HepG2 (cell line): Measurements from ENCODE around the gene PRKCD. TPM values are rescaled to one million over a fixed set of nuclear protein-coding genes. Genes with fewer than 3 reads are reported as not detected.

Source experiments
- HNRNPH1 ChIP-seq: fragments of 200-400 bp; formaldehyde crosslinking; optimal IDR thresholded peaks from 2 replicates; pipeline ENCODE3; 2017; ENCODE audit warnings: mild to moderate bottlenecking, low read depth, low read length
- MNT ChIP-seq: fragments of 450-650 bp; IDR thresholded peaks from 2 replicates; pipeline ENCODE4 v1.6.1; 2016
- NFE2L1 ChIP-seq: sonication (generic); formaldehyde crosslinking; IDR thresholded peaks from 2 replicates; pipeline ENCODE4 v1.4.0; 2020; ENCODE audit warnings: missing genetic modification reagents, mild to moderate bottlenecking, borderline replicate concordance
- NFRKB ChIP-seq: fragments of 450-650 bp; IDR thresholded peaks from 2 replicates; pipeline ENCODE4 v1.6.1; 2017
- RBFOX2 ChIP-seq: fragments of 200-400 bp; formaldehyde crosslinking; IDR thresholded peaks from 2 replicates; pipeline ENCODE4 v1.6.1; 2017; ENCODE audit warnings: low read depth, mild to moderate bottlenecking, low read length
- STAT5B ChIP-seq: sonication (generic); formaldehyde crosslinking; IDR thresholded peaks from 2 replicates; pipeline ENCODE4 v1.4.0; 2020; ENCODE audit warnings: missing genetic modification reagents
- ZBTB1 ChIP-seq: sonication (generic); formaldehyde crosslinking; IDR thresholded peaks from 2 replicates; pipeline ENCODE4 v1.4.0; 2020; ENCODE audit warnings: missing genetic modification reagents, borderline replicate concordance
- ZNF3 ChIP-seq: IDR thresholded peaks from 2 replicates; pipeline ENCODE4 v1.7.0; 2017; ENCODE audit warnings: inconsistent platforms
- ZNF574 ChIP-seq: sonication (generic); formaldehyde crosslinking; IDR thresholded peaks from 2 replicates; pipeline ENCODE4 v1.4.0; 2020; ENCODE audit warnings: missing genetic modification reagents
- polyA plus RNA-seq, 8 experiments: library from polyadenylated mRNA; depleted of rRNA in 3 of 8; stranded (reverse) in 7 of 8; unstranded in 1 of 8; fragments of >200 nt; fragmentation: Illumina TruSeq in 4 of 8; extraction: Trizol in 4 of 8; gene quantifications; 2 replicates each; pipeline versions ENCODE4 v1.2.1 to v1.2.3, GENCODE V29; 2011 to 2016; ENCODE audit warnings: low read depth in 4 of 8, missing spikeins in 1 of 8, mixed read lengths in 1 of 8; ENCODE audit not compliant: insufficient read depth in 1 of 8
- total RNA-seq, 5 experiments: library from RNA; depleted of rRNA; stranded (reverse); fragments of >200 nt; fragmentation: Illumina TruSeq; extraction: Trizol; gene quantifications; 2 replicates each; pipeline ENCODE4 v1.2.3, GENCODE V29; 2016; ENCODE audit warnings: low read depth in 1 of 5
- TF ChIP-seq, protein P1 (sequence below), 2 experiments: fragments of 450-650 bp in 1 of 2; sonication (generic) in 1 of 2; formaldehyde crosslinking in 1 of 2; IDR thresholded peaks; 2 replicates each; pipeline versions ENCODE4 v1.6.1 to v1.8.0; 2016 to 2022; ENCODE audit warnings: antibody characterized with exemption in 1 of 2, mild to moderate bottlenecking in 1 of 2, missing genetic modification reagents in 1 of 2
- TF ChIP-seq, protein P2 (sequence below): conservative IDR thresholded peaks from 2 replicates; pipeline ENCODE4 v1.6.1; 2018; ENCODE audit warnings: missing genetic modification reagents

PRKCD gene
- total and polyA plus RNA-seq, 2 of the 13 experiments (the other 11 are each of a cell fraction or from before 2014, with no cell fraction given) = 1.6 to 40.7 TPM

- TF ChIP-seq, protein P1, sequence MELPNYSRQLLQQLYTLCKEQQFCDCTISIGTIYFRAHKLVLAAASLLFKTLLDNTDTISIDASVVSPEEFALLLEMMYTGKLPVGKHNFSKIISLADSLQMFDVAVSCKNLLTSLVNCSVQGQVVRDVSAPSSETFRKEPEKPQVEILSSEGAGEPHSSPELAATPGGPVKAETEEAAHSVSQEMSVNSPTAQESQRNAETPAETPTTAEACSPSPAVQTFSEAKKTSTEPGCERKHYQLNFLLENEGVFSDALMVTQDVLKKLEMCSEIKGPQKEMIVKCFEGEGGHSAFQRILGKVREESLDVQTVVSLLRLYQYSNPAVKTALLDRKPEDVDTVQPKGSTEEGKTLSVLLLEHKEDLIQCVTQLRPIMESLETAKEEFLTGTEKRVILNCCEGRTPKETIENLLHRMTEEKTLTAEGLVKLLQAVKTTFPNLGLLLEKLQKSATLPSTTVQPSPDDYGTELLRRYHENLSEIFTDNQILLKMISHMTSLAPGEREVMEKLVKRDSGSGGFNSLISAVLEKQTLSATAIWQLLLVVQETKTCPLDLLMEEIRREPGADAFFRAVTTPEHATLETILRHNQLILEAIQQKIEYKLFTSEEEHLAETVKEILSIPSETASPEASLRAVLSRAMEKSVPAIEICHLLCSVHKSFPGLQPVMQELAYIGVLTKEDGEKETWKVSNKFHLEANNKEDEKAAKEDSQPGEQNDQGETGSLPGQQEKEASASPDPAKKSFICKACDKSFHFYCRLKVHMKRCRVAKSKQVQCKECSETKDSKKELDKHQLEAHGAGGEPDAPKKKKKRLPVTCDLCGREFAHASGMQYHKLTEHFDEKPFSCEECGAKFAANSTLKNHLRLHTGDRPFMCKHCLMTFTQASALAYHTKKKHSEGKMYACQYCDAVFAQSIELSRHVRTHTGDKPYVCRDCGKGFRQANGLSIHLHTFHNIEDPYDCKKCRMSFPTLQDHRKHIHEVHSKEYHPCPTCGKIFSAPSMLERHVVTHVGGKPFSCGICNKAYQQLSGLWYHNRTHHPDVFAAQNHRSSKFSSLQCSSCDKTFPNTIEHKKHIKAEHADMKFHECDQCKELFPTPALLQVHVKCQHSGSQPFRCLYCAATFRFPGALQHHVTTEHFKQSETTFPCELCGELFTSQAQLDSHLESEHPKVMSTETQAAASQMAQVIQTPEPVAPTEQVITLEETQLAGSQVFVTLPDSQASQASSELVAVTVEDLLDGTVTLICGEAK (IDR thresholded peaks at IDR 0.05) = no peak
- TF ChIP-seq, protein P1 (CRISPR knock-in tag; IDR thresholded peaks at IDR 0.05) = peak; percentile 67
- TF ChIP-seq NFRKB (no peak), HNRNPH1 (no peak), ZBTB1 (no peak; the same call in 1 of the 2 replicates), RBFOX2 (peak; percentile 93), NFE2L1 (no peak), ZNF574 (CRISPR knock-in tag) (peak; percentile 82), ZNF3 (CRISPR knock-in tag) (peak; percentile 55; the same call in 1 of the 2 replicates), MNT (peak; percentile 67), STAT5B (no peak)
- TF ChIP-seq, protein P2, sequence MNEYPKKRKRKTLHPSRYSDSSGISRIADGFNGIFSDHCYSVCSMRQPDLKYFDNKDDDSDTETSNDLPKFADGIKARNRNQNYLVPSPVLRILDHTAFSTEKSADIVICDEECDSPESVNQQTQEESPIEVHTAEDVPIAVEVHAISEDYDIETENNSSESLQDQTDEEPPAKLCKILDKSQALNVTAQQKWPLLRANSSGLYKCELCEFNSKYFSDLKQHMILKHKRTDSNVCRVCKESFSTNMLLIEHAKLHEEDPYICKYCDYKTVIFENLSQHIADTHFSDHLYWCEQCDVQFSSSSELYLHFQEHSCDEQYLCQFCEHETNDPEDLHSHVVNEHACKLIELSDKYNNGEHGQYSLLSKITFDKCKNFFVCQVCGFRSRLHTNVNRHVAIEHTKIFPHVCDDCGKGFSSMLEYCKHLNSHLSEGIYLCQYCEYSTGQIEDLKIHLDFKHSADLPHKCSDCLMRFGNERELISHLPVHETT (CRISPR knock-in tag) = 0 out of 2 replicates have a peak, but pooled peaks have one; percentile 52
Measured at GRCh38 chr3:53130179-53131061, 30.6 kb upstream of the PRKCD start, which contains the start of gene RFT1 (continued).
